ENCODE measurements around the gene HMGCS2. TPM values are rescaled to one million over a fixed set of nuclear protein-coding genes. Genes with fewer than 3 reads are reported as not detected.

The HMGCS2 gene
- polyA plus RNA-seq, 1 of the 3 experiments (the other 2 are of a cell fraction) = not detected

- Histone ChIP-seq H3K4me3 (ENCODE audit: low read depth in 2 of 2, low read length in 1 of 2) (no peak overlapping the region), H3K9ac (no peak overlapping the region), H3K9me3 (no peaks in the 10 kb centered on the region), H3K4me1 (ENCODE audit: control insufficient read depth in 1 of 2, insufficient read depth in 2 of 2, low read depth in 1 of 2, low read length in 1 of 2) (peaks cover 0 to 9% of the 10 kb centered on the region in 2 experiments; a peak in 1 of 4 replicates), H3K27ac (ENCODE audit: low read depth in 2 of 2, low read length in 1 of 2) (no peak overlapping the region), H3K27me3 (ENCODE audit: insufficient read depth) (no peaks in the 10 kb centered on the region), H3K36me3 (replicated peaks in 1 of 2; ENCODE audit: control insufficient read depth in 1 of 2, insufficient read depth in 2 of 2, low read length in 1 of 2) (peaks cover 5 to 36% of the 10 kb centered on the region in 2 experiments), H3K79me2 (ENCODE audit: insufficient read depth) (no peaks in the 10 kb centered on the region), H3F3A (replicated peaks; ENCODE audit: insufficient read depth) (no peaks in the 10 kb centered on the region), H4K20me1 (ENCODE audit: insufficient read depth) (no peaks in the 10 kb centered on the region), H3K4me2 (no peak overlapping the region), H3K9me2 (no peaks in the 10 kb centered on the region), H2AFZ (ENCODE audit: low read depth) (no peak overlapping the region)
- ChIA-PET CTCF (interaction anchor here (0.6 to 1.4 kb wide), 5 partner anchors 65 to 129 kb away, joined by 3 to 4 read pairs (median 3); no protein-coding TSS in a partner anchor), POLR2A (no interaction called here)
- no peak for DNase-seq
- 94% methylated on average over 12 of the region's 13 CpGs for WGBS (ENCODE audit: low lambda C conversion rate)
- TF ChIP-seq EP300 (IDR thresholded peaks at IDR 0.05; ENCODE audit: borderline replicate concordance in 1 of 2, low read depth in 1 of 2, low read length in 1 of 2) (no peak), USF1 (IDR thresholded peaks at IDR 0.05; ENCODE audit: borderline replicate concordance, low read depth) (no peak), REST (IDR thresholded peaks at IDR 0.05; ENCODE audit: low read depth, low read length) (no peak), CTCF (IDR thresholded peaks at IDR 0.05) (no peak), EZH2phosphoT487 (IDR thresholded peaks at IDR 0.05; ENCODE audit: borderline replicate concordance, low read depth) (no peak), RAD21 (IDR thresholded peaks at IDR 0.05; ENCODE audit: low read length) (no peak), RCOR1 (IDR thresholded peaks at IDR 0.05; ENCODE audit: low read length) (no peak), FOSL2 (IDR thresholded peaks at IDR 0.05; ENCODE audit: borderline replicate concordance, low read depth) (no peak)
Observed at GRCh38 chr1:119740896-119741780, 27.6 kb downstream of the HMGCS2 start.

All from SK-N-SH (cell line).